Transverse colon (tissue), 4 donors: ENCODE measurements around the gene AGK.

Experiments used
- POLR2A ChIP-seq: fragments of 450-650 bp; IDR thresholded peaks from one replicate; pipeline ENCODE4 v1.6.1; 2016; ENCODE audit warnings: antibody characterized with exemption, mild to moderate bottlenecking, moderate library complexity
- POLR2AphosphoS5 ChIP-seq, 3 donors: sonication (generic); formaldehyde crosslinking; IDR thresholded peaks; one replicate each; pipeline ENCODE4 v1.6.1; 2016; ENCODE audit warnings: antibody characterized with exemption in 3 of 3
- TF ChIP-seq, protein P1 (sequence below), 5 experiments: fragments of 200-600 bp in 3 of 5; fragments of 450-650 bp in 2 of 5; sonication (generic) in 3 of 5; IDR thresholded peaks; 1 replicate in 2 of 5; 2 replicates in 3 of 5; pipeline ENCODE4 v1.5.1; 2016 to 2017; ENCODE audit warnings: antibody characterized with exemption in 5 of 5, inconsistent platforms in 3 of 5, mild to moderate bottlenecking in 2 of 5, moderate library complexity in 1 of 5

DNA sequence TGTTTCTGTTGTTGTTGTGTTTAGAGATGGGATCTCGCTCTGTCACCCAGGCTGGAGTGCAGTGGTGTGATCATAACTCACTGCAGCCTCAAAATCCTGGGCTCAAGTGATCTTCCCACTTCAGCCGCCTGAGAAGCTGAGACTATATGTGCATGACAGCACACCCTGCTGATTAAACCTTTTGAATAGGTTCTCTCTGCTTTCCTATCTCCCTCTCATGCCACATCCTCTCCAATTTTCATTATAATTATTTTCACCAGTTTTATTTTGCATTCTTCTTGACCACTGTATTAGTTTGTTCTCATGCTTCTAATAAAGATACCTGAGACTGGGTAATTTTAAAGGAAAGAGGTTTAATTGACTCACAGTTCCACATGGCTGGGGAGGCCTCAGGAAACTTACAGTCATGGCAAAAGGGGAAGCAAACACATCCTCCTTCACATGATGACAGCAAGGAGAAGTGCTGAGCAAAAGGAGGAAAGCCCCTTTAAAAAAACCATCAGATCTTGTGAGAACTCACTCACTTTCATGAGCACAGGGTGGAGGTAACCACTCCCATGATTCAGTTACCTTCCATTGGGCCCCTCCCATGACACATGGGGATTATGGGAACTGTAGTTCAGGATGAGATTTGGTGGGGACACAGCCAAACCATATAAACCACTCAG lies 12.9 kb downstream of the AGK start:
- TF ChIP-seq, protein P1, sequence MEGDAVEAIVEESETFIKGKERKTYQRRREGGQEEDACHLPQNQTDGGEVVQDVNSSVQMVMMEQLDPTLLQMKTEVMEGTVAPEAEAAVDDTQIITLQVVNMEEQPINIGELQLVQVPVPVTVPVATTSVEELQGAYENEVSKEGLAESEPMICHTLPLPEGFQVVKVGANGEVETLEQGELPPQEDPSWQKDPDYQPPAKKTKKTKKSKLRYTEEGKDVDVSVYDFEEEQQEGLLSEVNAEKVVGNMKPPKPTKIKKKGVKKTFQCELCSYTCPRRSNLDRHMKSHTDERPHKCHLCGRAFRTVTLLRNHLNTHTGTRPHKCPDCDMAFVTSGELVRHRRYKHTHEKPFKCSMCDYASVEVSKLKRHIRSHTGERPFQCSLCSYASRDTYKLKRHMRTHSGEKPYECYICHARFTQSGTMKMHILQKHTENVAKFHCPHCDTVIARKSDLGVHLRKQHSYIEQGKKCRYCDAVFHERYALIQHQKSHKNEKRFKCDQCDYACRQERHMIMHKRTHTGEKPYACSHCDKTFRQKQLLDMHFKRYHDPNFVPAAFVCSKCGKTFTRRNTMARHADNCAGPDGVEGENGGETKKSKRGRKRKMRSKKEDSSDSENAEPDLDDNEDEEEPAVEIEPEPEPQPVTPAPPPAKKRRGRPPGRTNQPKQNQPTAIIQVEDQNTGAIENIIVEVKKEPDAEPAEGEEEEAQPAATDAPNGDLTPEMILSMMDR (IDR thresholded peaks at IDR 0.05) = no peak
- no peak for TF ChIP-seq POLR2AphosphoS5 (IDR thresholded peaks at IDR 0.05)
- TF ChIP-seq POLR2A = no peak
